DMS 273 (cell line): Measurements from ENCODE around the gene COPS9.

Experiments used
- DNase-seq: peaks from one replicate; lab custom pipeline; 2025; ENCODE audit not compliant: unreplicated experiment; lab: John Stamatoyannopoulos, UW

The COPS9 gene

DNA sequence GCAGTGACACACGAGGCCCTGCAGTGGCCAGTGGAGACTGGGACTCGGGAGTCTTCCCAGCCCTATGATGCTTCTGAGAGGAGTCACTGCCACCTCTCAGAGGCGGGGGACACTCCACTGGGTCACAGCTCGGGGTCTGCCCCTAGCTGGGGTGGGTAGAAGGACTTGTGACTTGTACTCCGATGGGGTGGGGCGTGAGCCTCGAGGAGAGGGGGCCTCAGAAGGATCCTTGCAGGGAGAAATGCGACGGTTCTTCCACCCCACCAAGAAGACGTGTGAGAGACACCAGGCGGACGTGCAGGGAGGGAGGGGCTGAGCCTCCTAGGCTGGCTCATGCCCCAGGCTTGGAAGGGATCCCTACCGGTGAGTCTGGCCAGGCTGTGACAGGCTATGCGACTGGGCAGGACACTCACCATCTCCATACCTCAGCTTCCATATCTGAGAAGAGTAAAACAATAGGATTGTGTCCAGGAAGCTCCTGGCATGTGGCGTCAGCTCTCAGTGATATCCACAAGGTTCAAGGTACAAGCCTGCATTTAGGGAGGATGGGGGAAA lies 15.4 kb upstream of the COPS9 start:
- DNase-seq, result no peak

DNA sequence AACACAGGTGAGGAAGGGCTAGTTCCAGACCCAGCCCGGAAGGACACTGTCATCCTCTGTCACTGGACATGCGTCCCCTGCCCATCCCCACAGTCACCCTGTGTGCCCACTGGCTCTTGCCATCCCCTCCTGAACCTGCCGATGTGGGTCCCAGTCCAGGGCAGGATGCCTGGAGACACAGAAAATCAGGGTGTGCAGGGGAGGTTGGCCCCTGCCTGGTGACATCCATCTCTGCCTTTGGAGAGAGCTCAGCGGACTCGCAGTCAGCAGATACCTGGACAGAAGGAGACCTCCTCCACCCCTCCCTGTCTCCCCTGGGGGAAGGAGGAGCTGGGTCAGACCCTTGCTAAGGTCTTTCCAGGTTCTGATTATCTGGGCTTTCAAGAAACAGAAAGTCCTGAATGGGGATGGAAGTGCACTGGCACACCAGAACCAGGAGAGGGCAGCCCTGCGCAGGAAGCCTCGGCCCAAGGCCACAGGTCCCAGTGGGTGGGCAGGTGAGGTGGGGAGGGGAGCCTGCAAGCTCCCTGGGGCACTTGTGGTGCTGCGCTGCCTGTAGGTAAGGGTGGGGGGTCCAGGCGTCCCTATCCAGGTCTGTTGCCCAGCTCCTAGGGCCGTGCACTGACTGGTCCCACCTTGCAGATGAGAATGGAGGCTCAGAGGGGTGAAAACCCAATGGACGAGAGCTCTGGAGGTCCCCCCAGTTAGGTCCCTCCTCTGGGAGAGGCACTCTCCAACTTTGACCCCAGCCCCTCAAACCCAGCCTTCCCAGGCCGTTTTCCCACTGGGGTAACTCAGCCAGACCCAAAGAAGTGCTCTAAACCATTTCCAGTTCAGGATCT lies 14.1 kb upstream of the COPS9 start:
- peak; percentile 63 for DNase-seq

DNA sequence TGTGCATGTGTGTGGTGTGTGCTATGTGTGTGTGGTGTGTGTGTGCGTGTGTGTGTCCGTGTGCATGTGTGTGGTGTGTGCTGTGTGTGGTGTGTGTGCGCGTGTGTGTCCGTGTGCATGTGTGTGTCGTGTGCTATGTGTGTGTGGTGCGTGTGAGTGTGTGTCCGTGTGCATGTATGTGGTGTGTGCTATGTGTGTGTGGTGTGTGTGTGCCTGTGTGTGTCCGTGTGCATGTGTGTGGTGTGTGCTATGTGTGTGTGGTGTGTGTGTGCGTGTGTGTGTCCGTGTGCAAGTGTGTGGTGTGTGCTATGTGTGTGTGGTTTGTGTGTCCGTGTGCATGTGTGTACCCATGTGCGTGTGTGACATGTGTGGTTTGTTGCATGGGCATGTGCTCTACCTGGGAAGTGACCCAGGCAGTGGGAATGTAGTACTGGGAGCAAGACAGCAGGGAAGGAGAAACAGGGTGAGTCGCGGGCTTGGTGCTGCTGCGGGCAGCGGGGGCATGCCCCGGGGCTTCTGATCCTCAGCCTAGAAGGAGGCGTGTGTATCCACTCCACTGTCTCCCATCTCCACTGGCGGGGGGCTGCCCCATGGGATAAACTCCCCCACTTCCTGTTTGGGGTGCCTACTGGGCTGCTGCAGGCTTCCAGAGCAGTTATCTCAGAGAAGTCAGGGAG lies 11.9 kb upstream of the COPS9 start:
- DNase-seq, result no peak

DNA sequence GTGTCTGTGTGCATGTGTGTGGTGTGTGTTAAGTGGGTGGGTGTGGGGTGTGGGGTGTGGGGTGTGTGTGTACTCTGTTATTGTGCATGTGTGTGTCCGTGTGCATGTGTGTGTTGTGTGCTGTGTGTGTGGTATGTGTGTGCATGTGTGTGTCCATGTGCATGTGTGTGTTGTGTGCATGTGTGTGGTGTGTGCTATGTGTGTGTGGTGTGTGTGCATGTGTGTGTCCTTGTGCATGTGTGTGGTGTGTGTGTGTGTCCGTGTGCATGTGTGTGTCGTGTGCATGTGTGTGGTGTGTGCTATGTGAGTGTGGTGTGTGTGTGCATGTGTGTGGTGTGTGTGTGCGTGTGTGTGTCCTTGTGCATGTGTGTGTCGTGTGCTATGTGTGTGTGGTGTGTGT lies 11.3 kb upstream of the COPS9 start:
- DNase-seq, result no peak

DNA sequence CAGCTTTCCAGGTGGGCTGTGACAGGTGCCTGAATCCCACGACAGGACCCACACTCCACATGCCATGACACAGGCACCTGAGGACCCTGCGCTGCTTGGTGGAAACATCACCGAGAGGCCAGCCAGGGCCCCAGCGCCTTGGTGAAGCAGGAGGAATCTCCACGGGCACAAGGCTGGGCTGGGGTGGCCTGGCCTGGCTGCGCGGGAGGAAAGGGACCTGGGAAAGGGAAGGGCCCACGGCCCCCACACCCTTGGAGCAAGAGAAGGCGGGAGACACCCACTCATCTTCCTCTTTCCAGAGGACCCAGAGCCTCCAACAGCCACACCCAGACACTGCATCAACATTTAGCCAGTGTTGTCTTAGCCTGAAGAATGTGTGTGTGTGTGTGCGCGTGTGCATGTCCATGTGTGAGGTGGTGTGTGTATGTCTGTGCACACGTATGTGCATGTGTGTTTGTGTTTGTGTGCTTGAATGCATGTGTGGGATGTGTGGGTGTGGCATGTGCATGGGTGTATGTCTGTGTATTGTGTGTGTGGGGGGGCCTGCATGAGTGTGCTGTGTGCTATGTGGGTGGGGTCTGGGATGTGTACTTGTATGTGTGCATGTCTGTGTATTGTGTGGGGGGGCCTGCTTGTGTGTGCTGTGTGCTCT lies 10.6 kb upstream of the COPS9 start:
- no peak for DNase-seq

DNA sequence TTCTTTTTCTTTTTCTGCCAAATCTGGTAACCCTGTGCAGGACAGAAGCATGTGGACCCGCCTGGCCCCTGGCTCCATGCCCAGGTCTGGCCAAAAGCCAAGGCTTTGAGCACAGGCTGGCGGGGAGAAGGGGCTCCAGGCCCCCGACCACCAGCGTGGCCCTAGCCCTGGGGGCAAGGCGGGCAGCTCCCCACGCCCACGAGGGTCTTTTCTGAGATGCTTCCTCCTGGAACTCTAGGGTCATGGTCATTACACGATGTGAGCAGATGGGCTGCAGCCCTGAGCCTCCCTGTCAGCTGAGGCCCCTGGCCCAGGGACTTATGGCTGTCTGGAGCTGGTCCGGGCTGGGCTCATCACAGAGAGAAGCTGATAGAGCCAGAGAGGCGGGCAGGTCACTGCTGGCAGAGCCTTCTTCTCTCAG lies 10.0 kb upstream of the COPS9 start:
- DNase-seq, result peak; percentile 68

DNA sequence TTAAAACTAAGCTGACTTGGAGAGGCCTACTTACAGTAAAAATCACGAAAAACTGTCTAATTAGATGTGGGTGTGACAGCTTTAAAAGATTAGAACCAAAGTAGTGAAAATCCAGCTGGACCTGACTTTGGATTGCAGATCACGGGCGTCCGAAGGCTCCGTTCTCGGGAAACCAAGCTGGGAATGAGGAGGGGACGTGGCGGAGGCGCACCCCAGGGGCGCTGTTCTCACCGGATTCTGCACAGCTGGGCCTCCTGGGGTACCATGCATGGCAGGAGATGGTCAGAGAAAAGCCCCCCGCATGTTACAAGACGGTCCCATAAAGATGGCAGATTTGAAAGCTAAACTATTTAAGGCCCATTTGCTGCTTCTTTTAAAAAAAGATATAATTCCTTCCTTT lies 9.4 kb upstream of the COPS9 start:
- no peak for DNase-seq

DNA sequence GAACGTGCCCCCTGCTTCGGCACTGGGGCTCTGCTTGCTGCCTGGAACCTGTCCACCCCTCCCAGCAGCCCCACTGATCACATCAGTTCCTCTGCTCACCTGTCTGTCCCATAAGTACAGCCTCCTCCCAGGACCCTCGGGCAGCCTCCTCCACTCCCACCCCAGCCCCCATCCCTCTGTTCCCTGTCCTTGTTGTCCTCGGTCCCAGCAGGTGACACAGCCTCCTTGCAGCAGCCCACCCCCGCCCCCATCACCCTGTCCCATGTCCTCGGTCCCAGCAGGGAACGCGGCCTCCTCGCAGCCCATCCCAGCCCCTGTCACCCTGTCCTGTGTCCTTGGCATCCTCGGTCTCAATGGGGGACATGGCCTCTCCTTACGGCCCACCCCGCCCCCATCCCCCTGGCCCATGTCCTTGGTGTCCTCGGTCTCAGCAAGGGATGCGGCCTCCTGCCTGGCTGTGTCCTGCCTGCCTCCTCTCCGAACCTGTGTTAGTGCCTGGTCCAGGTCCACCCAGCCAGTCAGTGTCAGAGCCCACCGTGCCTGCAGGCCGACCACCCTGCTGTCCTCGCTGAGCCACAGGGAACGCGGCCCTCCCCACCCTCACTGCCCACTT lies 8.7 kb upstream of the COPS9 start:
- no peak for DNase-seq

DNA sequence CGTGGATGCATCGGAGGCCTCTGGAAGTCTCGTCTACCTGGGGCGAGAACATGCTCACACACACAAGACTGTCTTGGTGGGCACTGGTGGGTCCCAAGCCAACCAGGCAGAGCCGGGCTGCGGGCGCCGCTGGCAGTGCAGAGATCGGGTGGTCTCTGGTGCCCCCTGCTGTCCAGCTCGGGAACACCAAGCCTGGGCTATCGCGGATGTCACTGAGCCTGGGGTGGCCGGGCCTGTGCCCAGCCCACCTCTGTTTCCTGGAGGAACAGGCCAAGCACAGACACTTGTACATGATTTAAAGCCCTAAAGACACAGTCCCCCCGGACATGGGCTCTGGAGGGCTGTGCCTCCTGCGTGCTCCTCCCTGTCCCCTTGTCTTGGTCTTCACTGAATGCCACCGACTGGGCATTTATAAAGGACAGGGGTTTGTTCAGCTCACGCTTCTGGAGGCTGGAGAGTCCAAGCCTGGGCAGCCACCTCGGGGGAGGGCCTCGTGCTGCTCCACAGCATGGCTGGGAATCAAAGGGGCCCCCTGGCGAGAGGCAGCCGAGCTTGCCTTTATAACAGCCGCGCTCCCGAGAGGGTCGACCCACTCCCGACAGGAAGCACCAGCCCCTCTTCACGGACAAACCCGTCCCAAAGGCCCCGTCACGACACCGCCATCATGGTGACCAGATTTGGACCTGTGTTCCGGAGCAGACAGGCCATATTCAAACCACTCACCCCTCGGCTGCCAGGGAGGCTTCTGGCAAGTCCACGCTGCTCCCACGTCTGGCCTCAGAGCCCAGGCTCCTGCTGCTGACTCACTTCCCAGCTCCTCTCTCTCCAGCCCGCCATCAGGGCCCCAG lies 7.9 kb upstream of the COPS9 start:
- DNase-seq, result peak; percentile 81

DNA sequence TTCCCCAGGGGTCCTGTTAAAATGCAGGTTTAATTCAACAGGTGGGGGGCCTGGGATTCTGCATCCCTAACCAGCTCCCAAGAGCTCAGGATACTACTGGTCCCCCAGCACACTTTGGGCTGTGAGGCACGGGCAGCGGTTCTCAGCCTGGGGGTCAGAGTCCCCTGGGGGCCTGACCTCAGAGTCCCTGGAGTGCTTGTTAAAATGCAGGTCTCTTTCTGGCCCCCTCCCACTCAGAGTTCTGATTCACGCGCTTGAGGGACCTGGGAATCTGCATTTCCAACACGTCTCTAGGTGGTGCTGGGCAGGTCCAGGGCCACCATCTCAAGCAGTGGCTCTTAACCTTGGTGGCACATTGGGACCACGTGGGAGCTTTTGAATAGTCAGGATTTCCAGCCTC lies 7.2 kb upstream of the COPS9 start:
- no peak for DNase-seq

DNA sequence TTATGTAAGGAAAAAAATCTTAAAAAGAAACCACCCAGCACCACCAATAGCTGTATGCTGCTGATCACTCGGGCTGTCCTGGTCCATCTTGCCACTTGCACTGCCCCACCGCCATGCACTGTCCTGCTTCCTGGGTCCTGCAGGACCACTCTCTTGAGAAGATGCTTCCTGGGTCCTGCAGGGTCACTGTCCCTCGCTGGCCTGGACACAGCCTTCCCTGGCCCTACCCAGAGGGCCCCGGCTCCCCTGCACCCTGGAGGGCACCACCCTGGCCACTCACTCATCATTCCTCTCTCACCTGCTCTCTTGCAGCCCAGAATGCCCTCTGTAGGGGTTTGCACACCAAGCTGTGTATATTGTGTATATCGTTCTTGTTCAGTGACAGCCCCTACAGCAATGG lies 6.8 kb upstream of the COPS9 start:
- DNase-seq, result no peak

DNA sequence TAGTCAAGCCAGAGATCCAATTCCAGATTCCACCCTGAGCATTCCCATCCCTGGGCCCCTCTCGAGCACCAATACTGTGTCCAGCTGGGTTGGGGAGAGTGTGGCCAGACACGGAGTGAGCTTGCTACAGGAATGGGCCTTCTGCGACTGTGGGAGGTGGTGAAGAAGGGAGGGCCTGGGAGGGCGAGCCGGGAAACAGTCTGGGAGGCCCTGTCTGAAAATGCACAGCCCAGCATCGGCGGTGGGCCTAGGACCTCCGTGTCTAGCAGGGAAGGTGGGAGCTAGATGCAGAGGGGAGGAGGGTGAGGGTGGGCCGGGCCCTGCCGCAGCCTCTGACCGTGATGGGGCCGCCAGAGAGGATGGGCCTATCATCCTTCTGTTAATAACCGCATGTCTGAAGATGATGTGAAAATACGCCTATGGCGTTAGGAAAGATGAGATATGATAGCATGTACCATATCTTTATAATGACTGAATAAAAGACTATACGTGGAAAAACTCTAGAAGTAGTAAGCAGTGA lies 6.2 kb upstream of the COPS9 start:
- DNase-seq, result no peak

DNA sequence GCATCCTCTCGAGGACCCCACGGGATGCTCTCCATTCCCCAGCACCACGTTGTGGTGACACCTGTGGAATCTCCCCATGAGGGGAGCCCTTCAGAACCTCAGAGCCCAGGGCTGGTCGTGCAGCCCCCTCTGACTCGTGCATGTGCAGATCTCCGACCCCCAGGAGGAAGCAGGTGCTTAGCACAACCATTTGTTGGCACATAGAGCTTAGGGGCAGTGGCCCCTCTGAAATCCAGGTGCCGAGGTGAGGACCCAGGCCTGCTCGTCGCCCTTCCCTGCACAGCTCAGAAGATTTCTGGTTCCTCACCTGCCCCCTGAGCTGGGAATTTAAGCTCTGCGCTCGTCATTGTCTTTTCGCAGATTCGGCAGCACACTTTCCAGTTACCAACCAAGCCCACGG lies 5.6 kb upstream of the COPS9 start:
- DNase-seq, result no peak

DNA sequence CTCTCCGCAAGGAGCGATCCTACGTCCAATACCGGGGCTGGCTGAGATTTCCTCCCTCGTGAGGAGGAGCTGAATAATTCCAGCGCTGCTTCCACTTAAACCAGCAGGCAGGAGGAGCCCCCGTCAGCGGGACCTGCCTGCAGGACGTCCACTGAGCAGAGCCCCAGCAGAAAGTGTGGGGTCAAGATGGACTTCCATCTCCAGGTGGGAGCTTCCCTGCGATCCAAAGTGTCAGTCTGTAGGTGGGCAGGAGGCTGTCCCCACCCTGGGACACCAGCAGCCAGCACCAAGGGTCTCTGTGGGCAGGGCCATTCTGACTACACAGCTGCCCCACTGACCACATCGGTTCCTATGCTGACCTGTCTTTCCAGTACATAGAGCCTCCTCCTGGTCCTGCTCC lies 4.8 kb upstream of the COPS9 start:
- DNase-seq, result no peak

DNA sequence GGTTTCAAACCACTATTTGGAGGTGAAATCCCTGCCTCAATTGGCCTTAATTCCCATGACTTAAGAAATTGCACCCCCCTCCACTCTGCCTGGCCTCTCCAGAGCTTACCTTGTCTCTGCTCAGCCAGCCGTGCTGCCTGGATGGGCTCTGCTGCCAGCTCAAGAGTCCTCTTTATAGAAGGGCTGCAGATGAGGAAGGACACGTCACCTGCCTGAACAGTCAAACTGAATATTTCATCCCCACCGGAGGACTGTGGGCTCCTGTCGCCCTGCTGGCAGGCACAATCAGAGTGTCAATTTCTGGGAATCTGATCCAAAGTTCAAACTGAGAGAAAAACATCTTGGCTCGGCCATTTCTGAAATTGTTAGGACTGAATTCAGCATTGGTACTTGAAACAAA lies 4.4 kb upstream of the COPS9 start, which contains the start of gene OTOS:
Gene OTOS (minus strand): TSS at position 148 of the 400 bp plus-strand sequence. CDS start 332 bp downstream, outside the sequence.
- no peak for DNase-seq

DNA sequence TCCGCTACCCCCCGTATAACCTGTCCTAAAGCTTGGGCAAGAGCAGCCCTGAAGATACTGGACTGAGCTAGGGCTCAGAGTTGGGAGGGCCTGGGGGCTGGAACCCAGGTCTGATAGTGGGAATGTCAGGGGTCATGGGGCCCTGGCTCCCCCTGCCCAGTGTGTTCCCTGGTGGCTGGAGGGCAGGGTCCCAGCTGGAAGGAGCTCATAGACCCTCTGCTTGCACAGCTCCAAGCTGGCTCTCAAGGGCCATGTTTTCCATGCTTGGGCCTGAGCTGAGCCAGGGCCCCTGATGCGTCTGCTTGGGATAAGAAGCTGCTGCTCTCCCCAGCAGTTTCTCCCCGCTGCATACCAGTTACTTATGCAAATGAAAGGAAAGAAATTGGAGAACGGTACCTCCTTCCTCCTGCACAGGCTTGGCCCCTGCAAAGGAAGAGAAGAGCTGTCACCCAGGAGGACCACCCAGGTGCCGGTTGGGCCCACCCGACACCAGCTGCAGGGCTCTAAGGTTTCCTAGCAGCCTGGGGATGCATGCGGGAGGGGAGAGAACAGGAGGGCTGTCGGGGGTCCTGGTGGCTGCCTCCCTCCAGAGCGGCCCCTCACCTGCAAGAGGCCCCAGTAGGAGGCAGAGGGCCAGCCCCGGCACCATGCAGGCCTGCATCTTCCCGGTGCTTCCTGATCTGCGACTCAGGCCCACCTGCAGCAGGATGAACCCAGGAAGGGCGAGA lies 3.7 kb upstream of the COPS9 start:
- no peak for DNase-seq

DNA sequence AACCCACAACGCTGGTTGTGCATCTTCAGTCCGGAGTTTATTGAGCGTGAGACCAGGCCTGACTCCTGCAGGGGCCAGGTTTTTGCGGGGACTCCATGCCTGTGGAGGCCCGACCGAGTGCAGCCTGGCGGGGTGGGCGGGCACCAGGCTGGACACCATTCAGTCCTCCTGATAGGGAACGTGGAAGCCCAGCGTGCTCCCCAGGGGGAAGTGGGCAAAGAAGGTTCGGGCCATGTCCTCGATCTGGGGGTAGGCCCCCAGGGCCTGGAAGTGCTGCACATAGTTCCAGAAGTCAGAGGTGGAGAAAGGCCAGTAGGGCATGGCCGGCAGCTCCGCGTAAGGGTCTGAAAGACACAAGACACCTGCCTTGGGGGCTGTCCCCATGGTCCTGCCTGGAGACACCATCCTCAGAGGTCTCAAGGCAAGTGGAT lies 2.9 kb upstream of the COPS9 start:
- no peak for DNase-seq

DNA sequence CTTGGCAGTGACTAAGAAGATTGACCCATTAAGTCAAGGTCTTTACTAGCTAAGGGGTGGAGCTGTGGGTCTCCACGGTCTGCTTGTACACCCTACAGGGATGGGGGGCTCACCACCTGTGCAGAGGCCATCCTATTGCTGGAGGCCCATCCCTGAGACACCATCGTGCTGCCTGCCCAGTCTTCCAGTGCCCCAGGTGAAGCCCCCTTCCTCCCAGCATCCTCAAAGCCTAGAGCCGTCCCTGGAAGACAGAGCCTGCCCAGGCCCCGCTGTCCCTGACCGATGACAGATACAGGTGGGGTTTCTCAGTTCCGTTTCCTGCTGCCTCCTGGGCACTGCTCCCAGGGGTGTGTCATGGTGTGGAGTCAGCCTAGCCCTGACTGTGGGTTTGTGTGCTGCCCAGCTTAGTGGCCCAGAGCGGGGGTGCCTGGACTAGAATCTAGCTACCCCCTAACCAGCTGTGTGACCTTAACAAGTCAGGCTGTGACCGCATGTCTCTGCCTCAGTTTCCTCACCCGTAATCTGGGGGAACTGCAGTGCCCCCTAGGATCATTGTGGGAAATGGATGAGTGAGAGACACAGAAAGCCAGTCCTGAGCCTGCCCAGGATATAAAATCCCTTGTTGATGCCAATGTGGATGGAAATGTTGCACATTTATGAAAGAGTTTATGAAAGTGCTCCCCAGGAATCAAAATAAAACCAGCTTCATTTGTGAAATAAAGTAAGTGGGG lies 2.3 kb upstream of the COPS9 start:
- DNase-seq, result no peak
